HG03097 (cell line): ENCODE data around the gene U2SURP.

Source experiments
- ATAC-seq: cut with Tn5 transposase; IDR thresholded peaks from one replicate; pipeline ENCODE4 v1.9.1; 2021; ENCODE audit not compliant: unreplicated experiment, low FRiP score

The U2SURP gene

DNA sequence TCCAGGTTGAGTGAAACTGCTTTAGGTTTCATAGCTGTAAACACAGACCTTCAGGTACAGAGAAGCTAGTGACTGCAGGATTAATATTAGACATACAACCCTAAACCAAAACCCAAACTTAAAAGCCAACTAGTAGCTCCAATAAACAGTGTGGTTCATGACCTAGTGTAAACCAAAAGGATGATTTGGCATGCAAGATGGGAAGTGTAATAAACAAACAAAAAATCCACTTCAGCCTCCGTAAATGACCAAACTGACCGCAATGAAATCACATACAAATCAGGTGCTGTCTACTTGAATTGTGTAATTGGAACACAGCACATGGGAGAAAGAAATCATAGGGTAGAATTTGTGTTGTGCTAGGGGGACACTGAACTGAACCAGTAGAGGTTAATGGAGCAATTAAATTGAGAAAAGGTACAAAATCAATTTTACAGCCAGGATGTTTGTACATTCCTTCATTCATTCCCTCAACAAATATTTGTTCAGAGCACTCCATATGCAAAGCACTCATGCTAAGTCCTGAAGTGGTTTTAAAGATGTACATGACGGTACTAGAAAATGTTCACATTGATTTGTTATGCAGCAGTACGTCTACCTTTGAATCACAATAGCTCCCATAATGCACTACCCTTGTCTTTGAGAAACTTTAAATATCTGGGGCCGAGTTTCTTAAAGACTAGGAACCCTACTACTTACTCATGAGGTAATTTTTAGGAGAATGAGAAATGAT is 96.8 kb downstream of the U2SURP start:
- ATAC-seq = no peak

DNA sequence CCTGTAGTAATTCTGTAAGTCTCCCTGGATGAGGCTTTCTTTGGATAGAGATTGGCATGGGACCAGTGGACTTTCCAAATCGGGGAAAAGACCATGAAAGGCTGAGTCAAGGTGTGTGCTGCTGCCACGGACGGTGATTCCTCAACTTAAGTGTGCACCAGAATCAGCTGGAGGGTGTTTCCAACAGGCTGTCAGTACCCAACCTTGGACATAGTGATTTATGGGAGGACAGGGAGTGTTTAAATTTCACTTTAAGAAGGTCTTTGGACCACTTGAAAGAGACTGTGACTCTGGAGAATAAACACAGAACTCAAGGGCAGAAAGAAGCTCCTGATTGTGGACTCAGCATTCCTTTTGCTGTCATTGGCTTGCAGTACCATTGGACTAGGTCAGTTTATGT is 97.8 kb downstream of the U2SURP start:
- no peak for ATAC-seq

DNA sequence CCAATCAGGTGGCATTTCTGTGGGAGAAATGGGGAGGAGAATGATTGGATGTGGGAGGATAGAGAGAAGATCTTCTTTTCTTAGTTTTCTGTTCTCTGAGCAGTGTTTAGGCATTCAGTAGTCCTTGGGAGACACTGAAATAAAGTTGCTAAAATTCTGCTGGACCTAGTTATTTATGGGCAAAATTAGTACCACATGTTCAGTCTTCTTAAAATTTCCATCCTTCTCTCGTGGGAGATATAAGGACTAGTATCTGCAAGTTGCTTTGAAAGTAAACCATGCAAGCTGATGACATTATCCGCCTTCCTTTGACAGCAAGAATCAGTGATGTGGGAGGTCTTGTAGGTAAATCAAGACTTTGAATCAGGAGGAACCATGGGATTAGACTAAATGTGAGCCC is 98.3 kb downstream of the U2SURP start:
- no peak for ATAC-seq

DNA sequence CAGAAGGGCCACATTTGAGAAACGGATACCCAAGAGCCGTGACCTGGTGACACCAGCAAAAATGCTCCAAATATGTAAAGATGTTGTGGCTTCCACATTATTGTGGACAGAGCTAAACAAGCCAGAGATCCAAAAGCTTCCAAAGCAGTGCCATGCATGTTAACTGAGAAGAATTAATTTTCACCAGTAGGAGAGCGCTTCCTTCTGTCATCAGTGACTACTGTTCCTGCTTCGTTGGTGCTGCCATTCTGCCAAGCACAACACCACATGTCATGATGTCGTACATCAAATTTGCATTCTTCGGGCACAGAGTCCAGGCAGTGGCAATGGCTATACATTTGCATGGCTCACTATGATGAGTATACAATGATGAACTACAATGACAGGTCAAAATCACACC is 99.1 kb downstream of the U2SURP start:
- no peak for ATAC-seq

DNA sequence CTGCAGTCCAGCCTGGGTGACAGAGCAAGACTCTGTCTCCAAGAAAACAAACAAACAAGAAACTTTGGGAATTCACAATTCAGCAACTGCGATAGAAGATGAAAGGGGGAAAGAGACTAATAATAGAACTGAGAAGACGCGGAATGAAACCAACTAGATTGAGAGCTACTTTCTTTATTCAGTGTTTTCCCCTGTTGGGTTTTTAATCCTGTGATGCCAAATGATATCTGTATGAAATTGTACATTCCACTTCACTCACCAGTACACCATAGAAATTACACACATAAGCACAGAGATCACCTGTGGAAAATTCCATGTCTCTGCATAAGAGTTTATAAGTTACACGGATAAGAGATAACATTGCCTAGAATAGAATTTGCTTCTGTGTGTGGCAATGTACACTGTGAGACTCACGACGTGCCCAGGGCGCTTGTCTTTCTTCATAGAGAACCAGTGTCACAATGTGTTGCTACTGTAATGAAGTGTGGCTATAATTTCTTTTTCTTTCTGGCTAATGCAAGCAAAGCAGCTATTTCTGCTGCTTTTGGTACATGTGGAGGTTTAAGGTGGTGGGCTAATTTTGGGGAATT is 100.5 kb downstream of the U2SURP start:
- ATAC-seq = no peak

DNA sequence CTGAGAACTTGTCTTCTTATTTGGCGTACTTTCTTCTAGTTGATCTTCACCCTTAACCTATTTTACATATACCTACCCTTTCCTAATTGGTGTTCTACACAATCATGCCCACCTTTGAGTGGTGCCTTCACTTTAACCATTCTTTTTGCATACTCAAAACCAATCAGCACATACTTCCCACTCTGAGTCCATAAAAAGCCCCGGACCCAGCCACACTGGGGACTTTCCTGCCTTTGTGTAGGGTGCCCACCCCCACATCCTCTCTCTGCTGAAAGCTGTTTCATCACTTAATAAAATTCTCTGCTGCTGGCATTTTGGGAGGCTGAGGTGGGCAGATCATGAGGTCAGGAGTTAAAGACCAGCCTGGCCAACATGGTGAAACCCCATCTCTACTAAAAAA is 102.3 kb downstream of the U2SURP start:
- no peak for ATAC-seq

DNA sequence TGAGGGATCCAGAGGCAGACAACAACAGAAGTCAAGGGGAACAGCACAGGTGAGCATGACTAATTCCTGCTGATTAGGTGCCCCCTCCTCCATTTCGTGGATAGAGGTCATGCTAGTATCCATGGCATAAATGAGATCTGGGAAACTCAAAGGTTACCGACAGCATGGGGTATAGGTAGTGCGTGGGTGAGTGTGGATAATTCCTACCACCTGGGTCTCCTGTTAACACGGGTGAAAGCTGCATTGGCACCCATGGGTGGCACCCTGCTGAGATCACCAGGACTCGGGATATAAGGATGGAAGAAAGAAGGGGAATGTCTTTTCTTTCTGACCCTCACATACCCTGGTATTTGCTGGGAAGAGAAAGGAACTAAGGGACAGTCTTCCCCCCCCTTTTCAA is 103.8 kb downstream of the U2SURP start:
- no peak for ATAC-seq

DNA sequence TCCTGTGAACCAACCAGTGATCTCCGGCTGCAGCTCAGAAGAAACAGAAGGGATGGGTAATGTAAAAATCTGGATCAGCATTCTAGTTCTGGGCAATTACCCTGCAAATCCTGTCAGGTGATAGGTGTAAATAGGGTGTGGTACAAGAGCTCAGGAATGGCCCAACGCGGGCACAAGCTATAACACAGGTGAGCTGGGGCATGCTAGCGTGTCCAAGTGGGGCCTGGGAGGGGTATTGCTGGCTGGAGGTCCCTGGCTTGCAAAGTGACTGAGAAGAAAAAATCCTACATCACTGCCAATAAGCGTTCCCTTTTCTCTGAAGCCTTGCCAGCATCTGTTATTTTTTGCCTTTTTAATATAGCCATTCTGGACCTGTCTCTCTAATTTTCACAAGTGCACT is 108.5 kb downstream of the U2SURP start:
- no peak for ATAC-seq
